HG03280 (cell line): ENCODE data around the gene CSK.
"Not testable (repeated sequence)": the region's sequence is repeated elsewhere in the genome, so short reads cannot be mapped to it uniquely, and the experiment has no call there.

Experiments used
- ATAC-seq: cut with Tn5 transposase; IDR thresholded peaks from one replicate; pipeline ENCODE4 v1.9.1; 2021; ENCODE audit warnings: mild to moderate bottlenecking, moderate library complexity; ENCODE audit not compliant: unreplicated experiment

Gene CSK

GRCh38 chr15:74770211-74770903 is 11.5 kb upstream of the CSK start:
- ATAC-seq, result no peak

- ATAC-seq, result no peak
These were observed 8.6 kb upstream of the CSK start for GRCh38 chr15:74773329-74773728.

- no peak for ATAC-seq
These were observed 8.1 kb upstream of the CSK start for GRCh38 chr15:74773731-74774252.

DNA sequence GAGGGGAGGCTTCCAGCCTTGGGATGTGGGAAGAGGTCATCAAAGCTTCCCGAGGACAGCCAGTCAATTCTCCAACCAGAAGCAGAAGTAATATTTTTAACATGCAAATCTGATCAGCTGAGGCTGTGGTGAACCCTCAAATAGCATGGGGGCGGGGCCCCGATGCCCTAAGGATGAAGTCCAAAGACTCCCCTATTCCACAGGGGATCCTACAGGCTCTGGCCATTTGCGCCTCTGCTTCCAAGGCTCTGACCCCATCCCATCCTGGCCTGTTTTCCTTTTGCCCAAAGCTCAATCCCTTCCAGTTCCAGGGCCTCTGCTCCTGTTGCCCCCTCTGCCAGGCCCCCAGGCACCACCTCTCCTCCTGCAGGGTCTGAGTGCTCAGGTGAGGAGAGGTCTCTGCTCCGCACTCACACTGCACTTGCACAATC is 6.7 kb upstream of the CSK start:
- no peak for ATAC-seq

DNA sequence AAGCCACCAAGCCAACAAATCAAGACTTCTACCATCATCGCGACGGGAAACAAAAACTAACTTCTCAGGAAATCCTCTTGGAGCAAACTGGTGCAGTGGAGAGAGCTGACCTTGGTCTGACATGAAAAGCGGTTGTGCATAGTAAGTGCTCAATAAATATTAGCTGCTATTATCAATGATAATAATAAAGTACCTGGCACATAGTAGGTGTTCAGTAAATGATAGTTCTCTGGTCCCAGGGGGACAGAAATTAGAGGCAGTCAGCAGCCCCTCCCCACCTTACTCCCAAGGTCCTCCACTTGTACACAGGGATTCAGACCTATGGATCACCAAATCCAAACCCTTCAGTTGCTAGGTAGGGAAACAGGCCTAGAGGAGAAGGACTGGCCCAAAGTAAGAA is 6.0 kb upstream of the CSK start:
- ATAC-seq, result no peak

DNA sequence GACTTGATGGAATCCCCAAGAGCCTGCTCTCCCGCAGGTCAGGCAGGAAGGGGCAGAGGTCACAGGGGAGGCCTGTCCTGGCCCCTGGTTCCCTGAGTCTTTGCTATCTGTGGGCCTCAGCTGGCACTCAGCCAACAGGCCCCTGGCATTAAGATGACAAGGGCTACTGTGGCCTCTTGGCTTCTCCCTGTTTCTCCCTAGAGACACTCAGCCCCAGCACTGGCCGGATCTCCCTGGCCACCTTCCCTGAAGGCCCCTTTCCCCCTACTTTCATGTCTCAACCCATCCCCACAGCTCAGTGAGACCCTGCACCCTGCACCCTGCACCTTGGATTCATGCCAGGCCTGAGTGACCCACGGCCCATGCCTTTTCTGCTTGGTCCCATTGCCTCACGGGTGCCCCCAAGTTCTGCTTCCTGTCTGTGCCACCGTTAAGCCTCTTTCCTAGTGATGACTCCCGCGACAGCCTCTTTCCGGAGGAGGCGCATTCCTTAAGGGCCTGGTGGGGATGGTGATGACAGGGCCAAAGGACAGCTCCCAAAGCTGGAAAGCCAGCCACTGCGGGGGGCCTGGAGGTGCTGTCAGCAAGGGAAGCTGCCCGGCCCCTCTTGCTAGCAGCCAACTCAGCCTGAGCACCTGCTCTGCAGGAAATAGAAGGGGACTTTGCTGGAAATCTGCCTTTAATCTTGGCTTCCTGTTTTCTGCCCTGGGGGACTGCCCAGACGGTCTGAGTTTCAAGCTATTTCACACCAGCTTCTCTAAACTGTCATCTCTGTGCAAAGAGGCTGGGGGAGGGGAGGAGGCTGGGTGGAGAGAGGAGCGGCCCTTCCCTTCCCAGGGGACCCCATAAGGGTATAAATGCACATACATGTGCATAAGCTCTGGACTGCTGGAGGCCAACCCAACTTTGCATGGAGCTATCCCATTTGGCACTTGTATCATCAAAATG is 4.8 kb upstream of the CSK start:
- ATAC-seq, result peak; percentile 32

DNA sequence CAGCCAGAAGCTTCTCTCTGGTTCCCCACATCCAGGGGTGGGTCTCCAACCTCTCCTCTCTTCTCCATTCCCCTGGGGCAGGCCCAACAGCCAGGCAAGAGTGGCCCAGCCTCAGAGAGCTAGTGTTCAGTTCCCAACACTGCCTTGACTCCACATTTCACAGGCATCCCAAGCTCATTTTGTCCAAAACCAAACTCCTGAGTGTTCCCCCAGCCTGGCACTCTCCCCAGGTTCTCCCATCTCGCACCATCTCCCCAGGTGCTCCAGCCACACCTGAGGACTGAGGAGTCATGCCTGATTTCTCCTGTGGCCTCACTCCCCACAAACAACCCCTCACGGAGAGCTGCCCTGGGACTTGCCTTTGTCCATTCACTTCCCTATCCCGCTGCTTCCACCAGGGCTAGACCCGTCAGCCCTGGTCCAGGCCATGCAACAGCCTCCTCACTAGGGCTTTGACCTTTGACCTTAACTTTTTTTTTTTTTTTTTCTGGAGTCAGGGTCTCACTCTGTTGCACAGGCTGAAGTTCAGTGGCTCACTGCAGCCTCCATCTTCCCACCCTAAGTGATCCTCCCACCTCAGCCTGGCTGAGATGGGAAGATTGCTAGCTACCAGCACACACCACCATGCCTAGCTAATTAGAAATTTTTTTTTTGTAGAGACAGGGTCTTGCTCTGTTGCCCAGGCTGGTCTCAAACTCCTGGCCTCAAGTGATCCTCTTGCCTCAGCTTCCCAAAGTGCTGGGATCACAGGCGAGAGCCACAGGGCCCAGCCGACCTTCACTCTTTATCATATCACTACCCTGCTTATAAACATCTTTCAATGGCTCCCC is 3.9 kb upstream of the CSK start:
- ATAC-seq, result no peak

- ATAC-seq, result no peak
These were observed 3.3 kb upstream of the CSK start for GRCh38 chr15:74778599-74778970.

DNA sequence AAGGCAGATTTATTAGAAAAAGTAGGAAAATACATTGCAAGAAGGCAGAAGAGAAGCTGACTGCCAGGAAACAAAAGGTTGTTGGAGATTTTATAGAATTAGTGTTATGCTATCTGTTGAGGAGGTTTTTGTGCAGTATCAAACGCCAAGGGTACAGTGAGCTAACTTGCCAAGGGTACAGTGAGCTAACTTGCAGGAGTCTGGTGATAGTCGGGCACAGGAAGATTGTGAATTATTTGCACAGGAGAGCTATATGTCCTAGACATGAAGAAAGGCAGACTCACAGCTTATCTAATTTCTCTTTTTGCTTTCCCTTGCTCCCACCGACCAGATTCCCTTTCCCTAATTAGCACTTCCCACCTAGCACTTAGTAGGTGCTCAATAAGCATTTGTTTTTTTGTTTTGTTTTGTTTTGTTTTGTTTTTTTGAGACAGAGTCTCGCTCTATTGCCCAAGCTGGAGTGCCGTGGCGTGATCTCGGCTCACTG is 2.7 kb upstream of the CSK start:
- no peak for ATAC-seq

GRCh38 chr15:74780523-74781430 is 1.1 kb upstream of the CSK start:
- no peak for ATAC-seq

DNA sequence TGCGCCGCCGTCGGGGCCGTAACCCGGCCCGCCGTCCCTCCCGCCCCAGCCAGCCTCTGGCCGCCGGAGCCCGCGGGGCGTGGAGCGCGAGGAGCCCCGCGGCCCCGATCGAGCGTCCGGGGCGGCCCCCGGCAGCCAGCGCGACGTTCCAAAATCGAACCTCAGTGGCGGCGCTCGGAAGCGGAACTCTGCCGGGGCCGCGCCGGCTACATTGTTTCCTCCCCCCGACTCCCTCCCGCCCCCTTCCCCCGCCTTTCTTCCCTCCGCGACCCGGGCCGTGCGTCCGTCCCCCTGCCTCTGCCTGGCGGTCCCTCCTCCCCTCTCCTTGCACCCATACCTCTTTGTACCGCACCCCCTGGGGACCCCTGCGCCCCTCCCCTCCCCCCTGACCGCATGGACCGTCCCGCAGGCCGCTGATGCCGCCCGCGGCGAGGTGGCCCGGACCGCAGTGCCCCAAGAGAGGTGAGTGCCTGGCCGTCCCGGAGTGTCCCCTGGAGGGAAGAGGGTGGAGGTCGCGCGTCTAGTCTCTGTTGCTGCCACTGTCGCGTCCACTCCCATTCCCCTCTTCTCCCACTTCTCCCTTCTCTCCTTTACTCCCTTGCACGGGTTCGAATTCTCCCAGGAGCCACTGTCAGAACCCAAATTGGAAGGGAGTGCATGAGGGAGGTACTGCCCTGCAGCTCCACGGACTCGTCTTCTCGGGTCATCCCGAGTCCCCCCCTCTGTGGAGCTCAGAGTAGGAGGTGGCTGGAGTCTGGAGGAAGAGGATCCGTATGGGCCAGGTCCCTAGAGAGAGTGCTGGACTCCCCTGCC is 585 bp downstream of the CSK start:
- peak; percentile 14 for ATAC-seq

DNA sequence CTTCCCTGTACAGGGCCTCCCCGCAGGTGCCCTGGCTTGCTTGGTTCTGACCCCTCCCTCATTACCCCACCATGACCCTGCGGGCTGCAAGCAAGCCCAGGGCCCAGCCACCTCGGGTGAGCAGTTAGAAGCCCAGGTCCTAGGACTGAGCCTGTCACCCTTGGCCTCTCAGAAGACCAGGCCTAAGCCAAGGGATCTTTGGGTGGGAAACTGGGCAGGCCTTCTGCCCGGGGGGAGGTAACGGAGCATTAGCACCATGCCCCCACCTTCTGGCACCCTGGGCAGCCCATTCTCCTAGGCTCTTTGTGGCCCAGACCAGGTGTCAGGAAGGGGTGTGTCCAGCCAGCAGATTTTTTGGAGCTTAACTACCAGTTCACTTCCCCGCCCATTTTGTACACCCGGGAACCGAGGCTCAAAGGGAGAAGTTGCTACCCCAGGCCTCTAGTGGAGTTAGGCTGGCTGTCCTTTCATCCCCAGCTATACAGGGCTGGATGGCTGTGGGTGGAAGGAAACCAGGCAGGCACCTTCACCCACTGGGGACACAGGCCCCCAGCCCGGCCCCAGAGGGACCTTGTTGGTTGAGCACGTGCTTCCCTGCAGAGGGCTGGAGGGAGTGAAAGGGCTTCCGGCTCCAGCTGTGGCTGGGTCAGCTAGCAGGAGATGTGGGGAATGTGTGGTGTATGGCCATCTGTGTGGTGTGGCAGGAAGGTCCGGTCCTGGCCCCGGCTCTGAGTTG is 1.4 kb downstream of the CSK start:
- ATAC-seq, result no peak

DNA sequence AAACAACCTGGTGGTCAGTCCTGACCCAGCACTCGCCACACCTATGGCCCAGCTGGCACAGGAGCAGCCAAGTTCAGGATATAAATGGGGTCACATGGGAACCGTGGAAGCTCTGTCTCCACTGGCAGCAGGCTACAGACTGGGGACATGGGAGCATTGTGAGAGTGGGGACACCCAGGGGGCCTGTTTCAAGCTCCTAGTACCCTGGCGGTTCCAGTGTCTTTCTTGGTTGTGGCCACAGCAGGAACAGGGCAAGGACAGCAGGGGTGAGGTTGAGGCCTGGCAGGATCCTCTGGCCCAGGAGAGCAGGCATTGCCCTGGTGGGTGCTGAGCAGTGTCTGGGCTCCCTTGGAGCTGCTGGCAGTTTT is 1.9 kb downstream of the CSK start:
- ATAC-seq, result no peak

DNA sequence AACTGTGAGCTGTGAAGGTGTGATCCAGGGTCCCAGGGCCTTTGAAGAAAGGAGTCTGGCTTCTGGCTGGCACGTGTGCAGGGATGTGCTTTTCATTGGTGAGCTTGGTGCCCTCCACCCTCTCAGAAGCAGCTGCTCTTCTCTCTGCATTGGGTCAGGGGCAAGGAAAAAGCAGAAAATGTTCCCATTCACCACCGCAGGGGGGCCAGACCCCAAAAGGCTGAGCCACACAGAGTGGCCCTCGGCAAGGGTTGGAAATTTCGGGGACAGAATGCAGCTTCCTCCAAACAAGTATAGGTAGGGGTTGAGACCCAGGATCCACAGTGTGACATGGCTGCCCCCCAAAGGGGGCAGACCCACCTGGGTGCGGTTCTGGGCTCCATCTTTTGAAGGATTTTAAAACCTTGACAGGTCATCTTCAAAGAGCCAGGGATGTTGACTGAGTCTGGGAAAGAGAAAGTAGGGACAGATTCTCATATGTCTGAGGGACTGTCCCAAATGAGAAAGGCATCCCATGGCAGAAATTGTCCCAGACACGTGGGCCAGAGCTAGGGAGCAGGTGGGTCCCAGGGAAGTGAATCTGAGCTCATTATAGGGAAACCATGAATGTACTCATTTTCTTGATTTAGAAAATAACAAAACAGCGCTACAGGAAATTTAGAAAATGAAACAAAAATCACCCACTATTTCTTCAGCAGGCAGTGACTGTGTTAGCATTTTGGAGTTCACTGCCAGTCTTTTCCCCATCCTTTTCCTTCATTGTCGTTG is 2.7 kb downstream of the CSK start:
- ATAC-seq, result no peak

DNA sequence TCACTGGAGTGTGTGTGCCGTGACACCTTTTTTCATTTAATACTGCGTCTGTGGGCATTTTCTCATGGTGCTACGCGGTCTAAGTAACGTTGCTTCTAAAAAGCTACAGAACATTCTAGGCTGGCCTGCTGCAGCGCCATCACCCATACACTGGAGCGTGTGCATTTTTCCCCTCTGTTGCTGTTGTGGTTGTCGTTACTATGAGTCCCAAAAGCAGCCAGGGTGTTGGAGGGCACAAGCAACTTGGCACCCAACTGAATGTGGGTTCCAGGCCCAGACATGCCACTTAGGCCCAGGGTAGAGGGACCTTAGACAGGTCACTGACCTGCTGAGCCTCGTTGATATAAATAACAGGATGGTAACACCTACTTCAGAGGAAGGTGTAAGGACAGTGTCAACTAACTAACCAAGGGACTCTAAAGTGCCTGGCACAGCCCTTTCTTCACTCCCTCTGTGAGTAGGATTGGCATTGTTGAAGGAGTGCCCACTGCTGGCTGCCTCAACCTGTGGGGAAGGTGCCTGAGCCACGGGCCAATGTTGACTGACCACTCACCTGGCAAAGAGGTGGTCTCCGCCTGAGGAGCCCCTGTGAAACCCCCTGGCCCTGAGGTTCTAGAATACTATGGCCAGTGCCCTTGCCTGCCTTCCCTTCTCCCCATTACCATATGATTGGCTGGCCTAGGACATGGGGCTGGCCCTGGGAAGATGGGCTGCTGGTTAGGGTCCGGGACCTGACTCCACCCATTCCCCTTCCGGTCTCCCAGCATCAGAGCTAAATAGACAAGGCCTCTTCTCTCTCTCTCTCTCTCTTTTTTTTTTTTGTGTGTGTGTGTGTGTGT is 3.5 kb downstream of the CSK start:
- ATAC-seq, result no peak

DNA sequence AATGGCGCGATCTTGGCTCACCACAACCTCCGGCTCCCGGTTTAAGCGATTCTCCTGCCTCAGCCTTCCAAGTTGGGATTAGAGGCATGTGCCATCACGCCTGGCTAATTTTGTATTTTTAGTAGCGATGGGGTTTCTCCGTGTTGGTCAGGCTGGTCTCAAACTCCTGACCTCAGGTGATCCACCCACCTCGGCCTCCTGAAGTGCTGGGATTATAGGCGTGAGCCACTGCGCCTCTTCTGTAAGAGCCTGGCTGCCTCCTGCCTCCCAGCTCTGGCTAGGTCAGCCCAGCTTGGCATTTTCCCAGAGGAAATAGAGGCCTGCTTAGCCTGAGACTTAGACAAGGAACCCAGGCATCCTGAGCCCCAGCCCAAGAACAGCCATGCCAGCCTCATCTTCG is 4.2 kb downstream of the CSK start:
- ATAC-seq, result not testable (repeated sequence)
